ENCODE data around the gene DUOXA1.

DNA sequence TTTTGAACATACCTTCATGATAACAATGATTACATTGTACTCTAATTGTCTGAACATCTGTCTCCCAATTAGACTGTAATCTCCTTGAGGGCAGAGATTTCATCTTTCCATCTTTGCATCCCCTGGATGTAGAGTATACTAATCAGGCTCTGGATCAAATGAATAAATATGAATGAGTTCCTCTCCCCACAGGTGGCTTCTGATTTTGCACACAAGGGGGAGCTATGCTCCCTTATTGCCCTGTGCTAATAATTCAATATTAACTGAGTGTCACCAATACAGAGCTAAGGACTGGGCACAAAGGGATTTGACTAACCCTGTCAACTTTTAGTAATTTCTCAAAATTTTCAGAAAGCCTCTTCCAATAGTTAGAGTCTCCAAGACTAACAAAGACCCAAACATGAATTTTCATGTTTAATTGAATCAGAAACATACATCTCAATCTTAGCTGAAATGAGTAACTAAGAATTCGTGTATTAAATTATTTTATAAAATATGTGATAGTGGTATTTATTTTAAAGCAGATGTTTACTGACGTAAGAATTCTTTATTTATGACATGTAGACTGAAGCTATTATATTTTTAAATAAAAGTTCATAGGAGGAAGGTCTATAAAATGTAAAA is 3.0 kb downstream of the DUOXA1 start:
- TF ChIP-seq HMGA2 (CRISPR knock-in tag; IDR thresholded peaks at IDR 0.05) (no peak), ZBTB21 (CRISPR knock-in tag; IDR thresholded peaks at IDR 0.05; ENCODE audit: borderline replicate concordance) (no peak), ETV6 (CRISPR knock-in tag; IDR thresholded peaks at IDR 0.05) (no peak), ZNF671 (CRISPR knock-in tag; IDR thresholded peaks at IDR 0.05) (no peak)
- TF ChIP-seq, protein P1, sequence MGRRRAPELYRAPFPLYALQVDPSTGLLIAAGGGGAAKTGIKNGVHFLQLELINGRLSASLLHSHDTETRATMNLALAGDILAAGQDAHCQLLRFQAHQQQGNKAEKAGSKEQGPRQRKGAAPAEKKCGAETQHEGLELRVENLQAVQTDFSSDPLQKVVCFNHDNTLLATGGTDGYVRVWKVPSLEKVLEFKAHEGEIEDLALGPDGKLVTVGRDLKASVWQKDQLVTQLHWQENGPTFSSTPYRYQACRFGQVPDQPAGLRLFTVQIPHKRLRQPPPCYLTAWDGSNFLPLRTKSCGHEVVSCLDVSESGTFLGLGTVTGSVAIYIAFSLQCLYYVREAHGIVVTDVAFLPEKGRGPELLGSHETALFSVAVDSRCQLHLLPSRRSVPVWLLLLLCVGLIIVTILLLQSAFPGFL (CRISPR knock-in tag; IDR thresholded peaks at IDR 0.05; ENCODE audit: borderline replicate concordance): no peak
- TF ChIP-seq, protein P2, sequence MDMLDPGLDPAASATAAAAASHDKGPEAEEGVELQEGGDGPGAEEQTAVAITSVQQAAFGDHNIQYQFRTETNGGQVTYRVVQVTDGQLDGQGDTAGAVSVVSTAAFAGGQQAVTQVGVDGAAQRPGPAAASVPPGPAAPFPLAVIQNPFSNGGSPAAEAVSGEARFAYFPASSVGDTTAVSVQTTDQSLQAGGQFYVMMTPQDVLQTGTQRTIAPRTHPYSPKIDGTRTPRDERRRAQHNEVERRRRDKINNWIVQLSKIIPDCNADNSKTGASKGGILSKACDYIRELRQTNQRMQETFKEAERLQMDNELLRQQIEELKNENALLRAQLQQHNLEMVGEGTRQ (CRISPR knock-in tag; IDR thresholded peaks at IDR 0.05): no peak
- TF ChIP-seq, protein P3, sequence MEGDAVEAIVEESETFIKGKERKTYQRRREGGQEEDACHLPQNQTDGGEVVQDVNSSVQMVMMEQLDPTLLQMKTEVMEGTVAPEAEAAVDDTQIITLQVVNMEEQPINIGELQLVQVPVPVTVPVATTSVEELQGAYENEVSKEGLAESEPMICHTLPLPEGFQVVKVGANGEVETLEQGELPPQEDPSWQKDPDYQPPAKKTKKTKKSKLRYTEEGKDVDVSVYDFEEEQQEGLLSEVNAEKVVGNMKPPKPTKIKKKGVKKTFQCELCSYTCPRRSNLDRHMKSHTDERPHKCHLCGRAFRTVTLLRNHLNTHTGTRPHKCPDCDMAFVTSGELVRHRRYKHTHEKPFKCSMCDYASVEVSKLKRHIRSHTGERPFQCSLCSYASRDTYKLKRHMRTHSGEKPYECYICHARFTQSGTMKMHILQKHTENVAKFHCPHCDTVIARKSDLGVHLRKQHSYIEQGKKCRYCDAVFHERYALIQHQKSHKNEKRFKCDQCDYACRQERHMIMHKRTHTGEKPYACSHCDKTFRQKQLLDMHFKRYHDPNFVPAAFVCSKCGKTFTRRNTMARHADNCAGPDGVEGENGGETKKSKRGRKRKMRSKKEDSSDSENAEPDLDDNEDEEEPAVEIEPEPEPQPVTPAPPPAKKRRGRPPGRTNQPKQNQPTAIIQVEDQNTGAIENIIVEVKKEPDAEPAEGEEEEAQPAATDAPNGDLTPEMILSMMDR (IDR thresholded peaks at IDR 0.05): no peak
- TF ChIP-seq, protein P4, sequence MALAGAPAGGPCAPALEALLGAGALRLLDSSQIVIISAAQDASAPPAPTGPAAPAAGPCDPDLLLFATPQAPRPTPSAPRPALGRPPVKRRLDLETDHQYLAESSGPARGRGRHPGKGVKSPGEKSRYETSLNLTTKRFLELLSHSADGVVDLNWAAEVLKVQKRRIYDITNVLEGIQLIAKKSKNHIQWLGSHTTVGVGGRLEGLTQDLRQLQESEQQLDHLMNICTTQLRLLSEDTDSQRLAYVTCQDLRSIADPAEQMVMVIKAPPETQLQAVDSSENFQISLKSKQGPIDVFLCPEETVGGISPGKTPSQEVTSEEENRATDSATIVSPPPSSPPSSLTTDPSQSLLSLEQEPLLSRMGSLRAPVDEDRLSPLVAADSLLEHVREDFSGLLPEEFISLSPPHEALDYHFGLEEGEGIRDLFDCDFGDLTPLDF (CRISPR knock-in tag; IDR thresholded peaks at IDR 0.05): no peak
